ENCODE data around the gene PRTG.

- TF ChIP-seq CTCF (IDR thresholded peaks at IDR 0.05; ENCODE audit: insufficient read depth, low read length) (no peak), REST (IDR thresholded peaks at IDR 0.05; ENCODE audit: insufficient replicate concordance, low read depth) (no peak)
Measured at GRCh38 chr15:55696221-55696620, 46.7 kb downstream of the PRTG start.
